ENCODE results near the gene ADAMTSL3.
"Not testable (repeated sequence)": the region's sequence is repeated elsewhere in the genome, so short reads cannot be mapped to it uniquely, and the experiment has no call there.

ADAMTSL3 gene

GRCh38 chr15:84046064-84046637 is 392.2 kb downstream of the ADAMTSL3 start:
- no peak for FAIRE-seq

- FAIRE-seq: not testable (repeated sequence)
These were observed 395.6 kb downstream of the ADAMTSL3 start for GRCh38 chr15:84049480-84049879.

- FAIRE-seq: no peak
These were observed 396.2 kb downstream of the ADAMTSL3 start for GRCh38 chr15:84050076-84050475.

- FAIRE-seq: peak; percentile 27
These were observed 397.2 kb downstream of the ADAMTSL3 start for GRCh38 chr15:84051146-84051545.

- FAIRE-seq: peak; percentile 84
These were observed 400.6 kb downstream of the ADAMTSL3 start for GRCh38 chr15:84054544-84054943.

- no peak for FAIRE-seq
These were observed 403.9 kb downstream of the ADAMTSL3 start for GRCh38 chr15:84057714-84058331.

- FAIRE-seq: not testable (repeated sequence)
These were observed 409.8 kb downstream of the ADAMTSL3 start for GRCh38 chr15:84063674-84064073.

- not testable (repeated sequence) for FAIRE-seq
These were observed 414.8 kb downstream of the ADAMTSL3 start for GRCh38 chr15:84068674-84069073.

GRCh38 chr15:84078038-84078437 is 424.1 kb downstream of the ADAMTSL3 start:
- FAIRE-seq: not testable (repeated sequence)

- FAIRE-seq: not testable (repeated sequence)
These were observed 425.5 kb downstream of the ADAMTSL3 start for GRCh38 chr15:84079325-84079884.

GRCh38 chr15:84079885-84080777 is 426.2 kb downstream of the ADAMTSL3 start:
- no peak for FAIRE-seq

GRCh38 chr15:84080778-84081084 is 426.8 kb downstream of the ADAMTSL3 start:
- not testable (repeated sequence) for FAIRE-seq

- FAIRE-seq: no peak
These were observed 427.7 kb downstream of the ADAMTSL3 start for GRCh38 chr15:84081391-84082168.

- FAIRE-seq: no peak
These were observed 428.8 kb downstream of the ADAMTSL3 start for GRCh38 chr15:84082739-84083138.

- not testable (repeated sequence) for FAIRE-seq
These were observed 432.1 kb downstream of the ADAMTSL3 start for GRCh38 chr15:84086071-84086470.
